ENCODE results near the gene PTPRG. TPM values are rescaled to one million over a fixed set of nuclear protein-coding genes. Genes with fewer than 3 reads are reported as not detected.

The PTPRG gene
- total RNA-seq, 1 donor from 2014 or later: 44.3 TPM

DNA sequence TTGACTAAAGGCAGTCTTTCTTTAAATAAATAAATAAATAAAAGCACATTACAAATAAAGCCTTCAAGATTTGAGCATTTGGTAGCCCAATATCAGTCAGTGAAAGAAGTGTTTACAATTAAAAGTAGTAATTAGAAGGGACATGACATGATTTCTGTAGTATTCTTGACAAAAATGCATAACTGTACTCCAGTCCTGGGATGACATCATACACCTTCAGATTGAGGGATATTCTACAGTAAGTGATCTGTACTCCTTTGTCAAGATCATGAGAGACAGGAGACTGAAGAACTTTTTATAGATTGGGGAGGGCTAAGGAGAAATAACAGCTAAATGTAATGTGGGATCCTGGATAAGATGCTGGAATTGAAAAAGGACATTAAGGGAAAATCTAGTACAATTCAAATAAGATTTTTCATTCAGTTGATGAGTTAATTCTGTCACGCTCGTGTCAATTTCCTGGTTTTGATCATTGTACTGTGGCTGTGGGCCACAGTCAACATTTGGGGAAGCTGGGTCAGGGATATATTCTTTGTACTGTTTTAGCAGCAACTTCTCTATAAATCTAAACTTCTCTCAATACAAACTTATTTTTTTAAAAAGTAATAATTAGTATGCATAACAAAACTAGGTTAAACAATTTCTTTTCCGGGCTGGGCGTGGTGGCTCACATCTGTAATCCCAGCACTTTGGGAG lies 314.8 kb downstream of the PTPRG start:
- TF ChIP-seq CTCF (IDR thresholded peaks at IDR 0.05; ENCODE audit: unreplicated experiment): no peak
- Mint-ChIP-seq H3K4me1 (ENCODE audit: low read depth) (peaks cover 50% of the 10 kb centered on the region), H3K36me3 (ENCODE audit: insufficient read depth) (no peaks in the 10 kb centered on the region), H3K4me3 (ENCODE audit: low read depth) (no peak overlapping the region), H3K27ac (no peak overlapping the region), H3K27me3 (no peaks in the 10 kb centered on the region), H3K9me3 (ENCODE audit: low read depth) (no peaks in the 10 kb centered on the region)
- no peak for DNase-seq (ENCODE audit: low spot score, unreplicated experiment)

DNA sequence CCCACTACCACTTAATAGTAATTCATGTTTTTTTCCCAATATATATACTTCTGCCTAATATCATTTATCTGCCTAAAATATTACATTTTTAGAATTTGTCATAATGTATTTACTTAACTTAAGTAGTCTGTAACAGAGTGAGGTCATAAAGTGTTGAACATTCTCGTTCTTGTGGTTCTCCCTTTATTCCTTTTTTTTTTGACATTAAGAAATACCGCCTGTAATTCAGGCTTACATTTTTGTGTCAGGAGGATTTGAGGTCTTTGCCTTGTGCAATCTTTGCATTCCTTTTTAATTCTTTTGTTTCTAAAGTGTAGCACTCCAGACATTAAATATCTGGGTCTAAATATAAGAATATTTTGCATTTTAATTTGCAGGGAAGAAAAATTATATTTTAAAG lies 315.4 kb downstream of the PTPRG start:
- Mint-ChIP-seq H3K9me3 (ENCODE audit: low read depth) (no peaks in the 10 kb centered on the region), H3K36me3 (ENCODE audit: insufficient read depth) (no peaks in the 10 kb centered on the region), H3K27me3 (no peaks in the 10 kb centered on the region), H3K27ac (no peak overlapping the region), H3K4me3 (ENCODE audit: low read depth) (no peak overlapping the region), H3K4me1 (ENCODE audit: low read depth) (peaks cover 50% of the 10 kb centered on the region)
- DNase-seq (ENCODE audit: low spot score, unreplicated experiment): no peak
- no peak for TF ChIP-seq CTCF (IDR thresholded peaks at IDR 0.05; ENCODE audit: unreplicated experiment)

DNA sequence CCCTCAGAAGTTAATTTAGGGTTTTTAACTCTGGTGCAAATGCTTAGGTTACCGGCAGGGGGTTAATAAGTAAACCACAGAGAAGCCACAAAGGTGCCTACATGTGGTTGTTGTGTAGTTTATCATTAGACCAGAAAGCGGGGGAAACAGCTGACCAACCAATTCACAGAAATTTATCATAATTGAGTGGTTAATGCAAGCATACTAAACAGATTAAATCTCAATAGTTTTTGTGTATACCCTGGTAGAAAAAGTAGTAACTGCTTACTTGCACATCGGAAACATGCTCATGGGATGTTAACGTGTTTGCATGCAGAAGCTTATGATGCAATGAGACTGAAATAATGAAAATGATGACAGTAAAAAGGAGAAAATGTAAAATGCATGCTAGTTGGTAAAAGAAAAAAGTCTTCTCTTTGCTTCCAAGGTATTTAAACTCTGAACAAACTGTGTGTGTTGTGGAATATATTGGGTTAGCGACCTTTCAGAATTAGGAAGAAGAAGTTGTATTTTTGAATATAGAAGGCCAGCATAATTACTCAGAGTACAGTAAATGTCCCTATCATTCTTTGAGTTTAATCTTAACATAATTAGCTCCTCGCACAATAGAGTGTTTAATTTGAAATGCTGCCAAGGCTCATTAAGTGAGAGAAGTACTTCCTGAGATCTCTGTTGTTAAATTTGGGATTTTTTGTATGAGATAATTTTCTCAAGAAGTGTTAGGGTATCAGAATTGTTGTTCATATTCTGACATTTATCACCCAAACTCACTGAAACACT lies 316.2 kb downstream of the PTPRG start:
- H3K9me3 Mint-ChIP-seq (ENCODE audit: low read depth): no peaks in the 10 kb centered on the region
- peak; percentile 58 for TF ChIP-seq CTCF (IDR thresholded peaks at IDR 0.05; ENCODE audit: unreplicated experiment)

DNA sequence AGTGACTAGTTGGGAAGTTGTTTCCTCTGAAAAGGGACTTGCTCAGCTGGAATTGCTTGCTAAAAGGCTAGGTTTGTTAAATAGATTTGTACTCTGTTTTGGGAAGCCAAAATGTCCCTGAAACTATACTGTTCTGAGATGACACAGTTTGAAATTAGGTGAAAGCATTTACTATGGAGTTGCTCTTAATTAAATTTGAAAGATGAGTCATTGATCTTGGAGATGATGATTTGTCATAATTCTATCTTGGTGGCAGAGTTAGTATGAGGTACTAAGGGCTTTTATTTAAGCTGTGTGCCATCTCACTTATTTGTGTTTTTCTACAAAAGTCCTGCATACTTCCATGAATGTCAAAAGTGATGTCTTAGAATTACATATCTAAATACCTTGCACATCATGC lies 320.9 kb downstream of the PTPRG start:
- Mint-ChIP-seq H3K4me1 (ENCODE audit: low read depth) (peaks cover 27% of the 10 kb centered on the region), H3K36me3 (ENCODE audit: insufficient read depth) (no peaks in the 10 kb centered on the region), H3K27ac (no peak overlapping the region), H3K27me3 (no peaks in the 10 kb centered on the region), H3K9me3 (ENCODE audit: low read depth) (no peaks in the 10 kb centered on the region), H3K4me3 (ENCODE audit: low read depth) (no peak overlapping the region)
- no peak for TF ChIP-seq CTCF (IDR thresholded peaks at IDR 0.05; ENCODE audit: unreplicated experiment)
- no peak for DNase-seq (ENCODE audit: low spot score, unreplicated experiment)

More for the DNA sequence above, 316.2 kb downstream of the PTPRG start:
- Mint-ChIP-seq H3K4me1 (ENCODE audit: low read depth) (peaks cover 46% of the 10 kb centered on the region), H3K36me3 (ENCODE audit: insufficient read depth) (no peaks in the 10 kb centered on the region), H3K27me3 (no peaks in the 10 kb centered on the region), H3K27ac (no peak overlapping the region), H3K4me3 (ENCODE audit: low read depth) (no peak overlapping the region)
- DNase-seq (ENCODE audit: low spot score, unreplicated experiment): no peak

GRCh38 chr3:61884794-61885193 lies 323.4 kb downstream of the PTPRG start:
- H3K36me3 Mint-ChIP-seq (ENCODE audit: insufficient read depth): no peaks in the 10 kb centered on the region
- no peak overlapping the region for H3K27ac Mint-ChIP-seq
- peaks cover 28% of the 10 kb centered on the region for H3K4me1 Mint-ChIP-seq (ENCODE audit: low read depth)
- H3K4me3 Mint-ChIP-seq (ENCODE audit: low read depth): no peak overlapping the region
- DNase-seq (ENCODE audit: low spot score, unreplicated experiment): no peak
- H3K27me3 Mint-ChIP-seq: no peaks in the 10 kb centered on the region
- no peaks in the 10 kb centered on the region for H3K9me3 Mint-ChIP-seq (ENCODE audit: low read depth)
- TF ChIP-seq CTCF (IDR thresholded peaks at IDR 0.05; ENCODE audit: unreplicated experiment): no peak
